Stimulated activated CD8-positive, alpha-beta memory T cell treated with anti-CD3 and anti-CD28 coated beads, Interleukin-15, amount 100 ng/mL, for 1 hour (primary cell): ENCODE data around the gene CTNNA3.

ENCODE experiments used
- DNase-seq: peaks from one replicate; pipeline ENCODE4 v3.0.0-alpha.2; 2020; ENCODE audit warnings: low read depth

CTNNA3 gene

DNA sequence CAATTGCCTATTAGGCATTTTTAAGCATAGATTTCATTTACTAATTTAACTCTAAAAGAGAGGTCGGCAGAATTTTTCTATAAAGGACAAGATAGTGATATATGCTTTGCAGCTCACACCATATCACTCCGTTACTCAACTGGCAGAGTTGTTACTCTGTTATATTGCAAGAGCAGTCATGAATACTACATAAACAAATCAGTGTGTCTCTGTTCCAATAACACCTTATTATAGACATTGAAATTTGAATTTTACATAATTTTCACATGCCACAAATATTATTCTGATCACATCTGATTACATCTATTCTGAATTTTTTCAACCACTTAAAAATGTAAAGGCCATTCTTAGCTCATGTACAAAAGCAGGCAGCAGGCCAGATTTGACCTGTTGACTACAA is 1624.1 kb downstream of the CTNNA3 start:
- no peak for DNase-seq

DNA sequence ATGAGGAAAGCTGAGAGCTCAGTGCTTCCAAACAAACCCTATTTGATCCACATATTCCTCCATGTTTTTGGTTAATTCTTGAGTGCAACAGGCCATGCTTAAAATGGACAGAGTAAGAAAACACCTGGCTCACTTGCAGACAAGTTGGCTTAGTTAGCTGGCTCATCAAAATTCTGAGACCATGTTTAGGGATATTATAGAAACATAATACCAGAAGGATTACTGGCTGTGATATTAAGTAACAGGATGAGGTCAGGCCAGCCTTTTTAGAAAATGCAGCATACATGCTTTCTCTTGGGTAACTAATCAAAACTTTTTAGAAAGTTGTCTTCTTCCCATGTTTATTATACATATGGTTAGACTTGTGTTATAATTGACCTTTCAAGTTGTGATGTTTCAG is 1637.4 kb downstream of the CTNNA3 start:
- DNase-seq, result no peak

DNA sequence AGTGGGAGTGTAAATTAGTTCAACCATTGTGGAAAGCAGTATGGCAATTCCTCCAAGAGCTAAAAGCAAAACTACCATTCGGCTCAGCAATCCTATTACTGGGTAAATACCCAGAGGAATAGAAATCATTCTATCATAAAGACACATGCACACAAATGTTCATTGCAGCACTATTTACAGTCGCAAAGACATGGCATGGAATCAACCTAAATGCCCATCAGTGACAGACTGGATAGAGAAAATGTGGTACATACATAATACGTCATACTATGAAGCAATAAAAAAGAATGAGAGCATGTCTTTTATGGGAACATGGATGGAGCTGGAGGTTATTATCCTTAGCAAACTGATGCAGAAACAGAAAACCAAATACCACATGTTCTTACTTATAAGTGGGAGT is 1646.7 kb downstream of the CTNNA3 start:
- no peak for DNase-seq

DNA sequence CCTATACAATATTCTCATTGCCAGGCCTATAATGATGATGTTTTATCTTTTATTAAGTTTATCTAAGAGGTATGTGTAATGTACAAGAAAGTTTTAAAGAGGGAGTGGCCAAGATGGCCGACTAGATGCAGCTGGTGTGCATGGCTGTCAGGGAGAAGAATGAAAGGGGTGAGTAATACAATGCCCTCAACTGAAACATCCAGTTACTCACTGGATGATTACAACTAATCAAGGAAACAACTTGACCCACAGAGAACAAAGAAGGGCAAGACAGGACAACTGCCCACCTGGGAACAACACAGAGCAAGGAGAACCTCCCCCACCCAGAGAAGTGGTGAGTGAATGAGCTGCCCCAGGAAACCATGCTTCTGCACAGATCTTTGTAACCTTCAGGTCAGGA is 1650.1 kb downstream of the CTNNA3 start:
- DNase-seq, result no peak

DNA sequence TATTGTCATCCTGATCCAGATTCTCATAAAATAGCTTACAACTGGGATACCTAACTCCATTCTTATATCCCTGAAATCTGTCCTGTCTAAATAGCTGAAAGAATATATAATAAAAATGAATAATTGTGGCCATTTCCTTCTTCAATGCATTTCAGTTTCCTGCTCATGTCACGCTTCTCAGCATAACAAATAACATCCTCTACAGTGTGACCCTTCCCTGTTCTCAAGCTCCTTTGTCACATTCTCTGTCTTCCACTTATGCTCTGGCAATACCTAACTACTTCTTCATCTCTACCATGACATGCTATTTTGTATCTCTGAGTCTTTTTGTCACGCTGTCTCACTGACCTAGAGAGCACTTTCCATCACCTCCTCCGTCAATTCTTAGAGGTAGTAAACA is 1654.2 kb downstream of the CTNNA3 start:
- no peak for DNase-seq

DNA sequence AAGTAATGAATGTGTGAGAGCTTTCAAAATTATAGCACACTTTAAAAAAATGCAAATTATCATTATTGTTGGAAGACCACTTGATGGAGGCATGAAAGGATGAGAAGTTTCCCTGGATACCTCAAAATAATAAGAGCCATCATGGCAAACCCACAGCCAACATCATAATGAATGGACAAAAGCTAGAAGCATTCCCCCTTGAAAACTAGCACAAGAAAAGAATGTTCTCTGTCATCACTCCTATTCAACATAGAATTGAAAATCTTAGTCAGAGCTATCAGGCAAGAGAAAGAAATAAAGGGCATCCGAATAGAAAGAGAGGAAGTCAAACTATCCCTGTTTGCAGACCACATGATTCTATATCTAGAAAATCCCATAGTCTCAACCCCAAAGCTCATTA is 1657.4 kb downstream of the CTNNA3 start:
- no peak for DNase-seq

DNA sequence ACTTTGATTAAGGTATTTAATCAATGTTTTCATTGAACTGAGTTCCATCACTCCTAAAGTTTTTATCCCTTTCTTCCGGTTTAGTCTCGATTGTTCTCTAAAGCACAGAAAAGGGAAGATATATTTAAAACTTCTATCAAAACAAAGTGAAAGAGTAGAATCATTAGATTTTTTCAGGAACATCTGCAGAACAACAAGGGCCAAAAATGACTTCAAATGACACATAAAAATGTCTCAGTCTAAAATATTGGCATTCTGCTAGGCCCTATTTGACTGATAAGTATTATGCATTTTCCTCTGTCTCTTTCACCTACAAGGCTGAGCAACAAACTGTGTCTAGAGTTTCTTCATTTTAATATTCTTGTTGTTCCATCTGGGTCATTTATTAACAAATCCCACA is 1669.7 kb downstream of the CTNNA3 start:
- DNase-seq, result no peak

DNA sequence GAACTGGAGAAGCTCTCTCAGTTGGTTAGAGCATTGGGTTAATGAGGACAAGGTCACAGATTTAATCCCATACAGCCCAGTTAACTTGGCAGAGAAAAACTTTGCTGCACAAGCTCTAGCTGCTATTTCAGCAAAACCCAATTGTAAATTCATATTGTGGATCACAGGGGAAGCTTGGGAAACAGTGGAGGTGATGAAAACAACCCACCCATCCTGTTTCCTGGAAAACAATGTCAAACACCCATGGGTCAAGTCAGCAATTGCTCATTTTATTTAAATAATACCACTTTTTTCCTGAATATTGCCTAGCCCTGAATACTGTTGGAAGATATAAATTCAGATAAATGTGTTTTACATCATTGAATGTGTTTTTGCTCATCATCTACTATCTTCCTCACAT is 1670.8 kb downstream of the CTNNA3 start:
- DNase-seq, result no peak

DNA sequence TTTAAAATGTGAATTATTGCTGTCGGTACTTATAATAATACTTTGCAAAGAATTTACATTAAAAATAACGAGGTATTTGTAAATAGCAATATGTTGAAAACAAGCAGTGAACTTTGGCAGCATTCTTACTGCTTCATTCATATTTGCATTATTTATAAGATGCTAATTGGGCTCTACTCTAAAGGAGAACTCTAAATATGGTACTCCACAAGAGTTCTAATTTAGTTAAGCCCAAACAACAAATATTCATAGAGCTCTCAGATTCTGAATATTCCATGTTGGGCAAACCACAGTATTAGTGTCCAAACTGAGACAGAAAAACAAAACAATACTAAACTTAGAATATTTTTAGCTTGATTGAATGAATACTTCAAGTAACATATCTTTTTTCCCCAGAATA is 1674.6 kb downstream of the CTNNA3 start:
- DNase-seq, result no peak

DNA sequence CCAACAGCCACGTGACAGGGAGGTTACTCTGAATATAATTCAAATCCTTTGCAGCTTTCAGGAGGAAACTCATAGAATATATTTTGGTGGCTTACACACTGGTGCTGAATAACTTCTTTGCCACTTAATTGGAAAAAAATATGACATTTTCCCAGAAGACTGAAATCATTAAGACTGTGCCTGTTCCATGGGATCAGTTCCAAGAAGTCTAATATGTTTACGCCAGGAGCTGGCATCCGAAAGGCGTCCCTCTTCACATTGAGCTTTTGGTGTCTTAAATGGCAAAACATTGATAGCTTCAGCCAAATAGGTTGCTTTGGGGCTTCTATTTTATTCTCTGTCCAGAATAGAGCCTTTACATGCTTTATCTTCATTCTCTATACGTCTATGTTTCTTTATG is 1687.8 kb downstream of the CTNNA3 start:
- no peak for DNase-seq

DNA sequence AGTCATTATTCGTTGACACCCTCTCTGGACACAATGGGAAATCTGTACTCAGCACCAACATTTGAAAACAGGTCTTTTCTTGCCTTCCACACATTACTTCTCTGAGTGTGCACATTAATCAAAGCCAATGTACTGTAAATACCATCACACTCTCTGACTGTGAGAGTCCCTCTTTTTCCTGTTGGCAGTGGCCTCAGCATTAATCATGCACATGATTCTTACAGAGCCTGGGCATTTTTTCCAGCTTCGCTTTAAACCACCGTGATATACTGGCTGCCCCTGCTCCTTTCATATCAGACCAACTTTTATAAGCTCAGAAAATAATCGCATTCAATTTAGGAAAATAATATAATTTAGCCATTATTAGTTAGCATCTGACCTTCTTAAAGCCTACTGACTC is 1689.6 kb downstream of the CTNNA3 start:
- DNase-seq, result no peak

DNA sequence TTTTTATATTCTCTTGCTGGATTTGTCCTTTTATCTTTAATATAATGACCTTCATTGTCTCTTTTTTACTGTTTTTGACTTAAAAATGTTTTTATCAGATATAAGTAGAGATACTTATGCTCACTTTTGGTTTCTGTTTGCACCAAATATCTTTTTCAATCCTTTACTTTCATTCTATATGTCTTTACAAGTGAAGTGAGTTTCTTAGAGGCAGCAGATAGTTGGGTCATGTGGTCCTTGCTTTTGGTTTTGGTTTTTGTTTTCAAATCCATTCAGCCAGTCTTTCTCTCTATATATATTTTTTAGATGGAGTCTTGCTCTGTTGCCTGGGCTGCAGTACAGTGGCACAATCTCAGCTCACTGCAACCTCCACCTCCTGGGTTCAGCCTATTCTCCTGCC is 1702.5 kb downstream of the CTNNA3 start:
- DNase-seq, result no peak

DNA sequence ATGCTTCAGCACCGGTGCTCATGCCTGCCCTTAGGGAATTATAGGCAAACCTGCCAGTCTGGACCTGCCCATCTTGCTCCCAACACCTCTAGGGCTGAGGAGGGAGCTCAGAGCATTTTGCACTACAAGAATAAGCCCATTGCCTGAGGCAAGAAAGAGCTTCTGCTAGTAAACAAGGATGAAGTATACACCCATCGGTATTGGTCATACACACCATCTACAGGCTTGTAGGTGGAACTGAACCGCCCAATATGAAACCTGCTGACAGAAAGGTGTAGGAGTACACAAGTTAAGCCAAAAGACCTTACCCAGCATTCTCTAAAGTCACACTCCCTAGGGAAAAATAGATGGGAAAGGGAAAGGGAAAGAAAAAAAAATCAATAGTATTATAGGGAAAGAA is 1727.1 kb downstream of the CTNNA3 start:
- DNase-seq, result no peak

DNA sequence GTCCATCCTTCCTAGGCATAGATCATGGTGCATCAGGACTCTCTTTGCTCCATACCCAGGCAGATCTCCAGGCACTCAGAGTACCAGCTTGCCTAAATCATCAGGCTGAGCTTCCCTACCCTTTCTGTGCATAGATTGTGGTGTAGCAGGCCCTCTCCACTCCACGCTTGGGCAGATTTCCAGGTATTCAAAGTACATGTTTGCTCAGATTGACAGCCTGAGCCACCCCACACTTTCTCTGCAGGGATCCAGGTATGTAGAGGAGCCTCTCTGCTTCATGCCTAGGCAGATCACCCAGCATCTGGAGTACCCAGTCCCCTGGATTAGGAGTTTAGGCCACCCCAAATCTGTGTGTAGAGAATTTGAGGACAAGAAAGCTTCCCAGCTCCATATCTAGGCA is 1727.6 kb downstream of the CTNNA3 start:
- DNase-seq, result no peak

DNA sequence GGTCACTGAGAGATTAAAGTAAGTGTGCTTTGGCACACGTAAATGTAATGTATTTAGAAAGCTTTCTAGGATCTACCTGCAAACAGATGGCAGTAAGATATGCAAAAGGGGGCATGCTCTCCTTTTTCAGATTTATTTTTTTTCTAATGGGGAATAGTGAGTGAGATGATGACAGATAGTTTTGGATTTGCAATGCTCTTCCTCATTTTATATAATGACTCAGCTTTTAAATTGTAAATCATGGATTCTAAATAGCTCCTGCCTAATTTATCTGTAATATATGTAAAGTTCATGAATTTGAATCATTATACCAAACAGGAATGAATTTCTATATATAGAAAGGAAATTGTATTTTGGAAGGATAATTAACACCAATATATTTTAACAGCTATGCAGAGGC is 1731.8 kb downstream of the CTNNA3 start:
- no peak for DNase-seq

DNA sequence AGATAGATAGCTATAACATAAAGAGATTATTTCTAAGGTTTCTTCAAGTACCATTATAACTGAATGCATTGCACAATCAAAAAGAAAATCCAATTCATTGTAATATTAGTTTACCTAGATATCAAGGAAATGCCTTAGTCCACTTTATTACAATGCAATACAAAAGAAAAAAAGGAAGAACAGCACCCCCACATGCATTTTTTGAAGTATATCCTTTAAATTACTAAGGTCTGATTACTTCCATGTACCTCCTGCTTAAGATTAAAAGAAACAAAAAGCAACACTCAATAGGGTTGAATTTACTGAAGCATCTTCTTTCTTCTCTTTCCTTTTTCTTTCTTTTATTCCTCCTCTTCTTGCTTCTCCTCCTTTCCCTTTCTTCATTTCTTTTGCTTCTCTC is 1743.9 kb downstream of the CTNNA3 start:
- DNase-seq, result no peak

DNA sequence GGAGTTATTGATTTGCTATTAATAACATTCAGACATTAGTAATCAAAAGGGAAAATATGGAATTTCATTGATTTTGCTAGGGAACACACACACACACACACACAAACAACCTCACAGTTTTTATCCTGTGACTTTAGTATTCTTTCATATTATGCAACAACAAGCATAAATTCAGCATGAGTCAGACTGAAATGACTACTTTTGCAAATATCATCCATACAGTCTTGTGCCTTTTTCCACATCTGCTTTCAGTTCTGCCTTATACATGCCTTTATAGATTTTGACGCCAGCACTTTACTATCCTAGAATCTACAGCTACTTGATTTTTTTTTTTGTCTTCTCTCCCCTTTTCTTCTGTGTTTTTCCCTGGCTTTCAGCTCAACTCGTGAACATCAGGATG is 1745.9 kb downstream of the CTNNA3 start:
- no peak for DNase-seq

DNA sequence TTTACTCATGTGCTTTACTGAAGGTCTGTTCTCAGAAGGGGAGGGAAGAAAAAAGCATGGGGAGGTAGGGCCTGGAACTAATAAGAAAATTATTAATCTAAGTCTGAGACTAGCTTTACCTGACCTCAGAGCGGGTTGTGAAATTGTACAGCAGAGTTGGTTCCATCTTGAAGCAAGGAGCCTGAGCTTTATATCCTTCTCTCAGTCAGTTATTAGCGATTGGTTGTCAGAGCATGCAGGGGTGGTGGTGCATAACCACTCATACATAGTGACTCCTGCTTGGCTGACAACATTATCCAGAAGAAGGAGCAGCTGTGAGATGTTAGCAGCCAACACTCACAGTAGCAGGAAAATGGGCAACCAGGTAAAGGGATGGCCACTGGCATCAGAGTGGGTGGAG is 1746.5 kb downstream of the CTNNA3 start:
- DNase-seq, result no peak

DNA sequence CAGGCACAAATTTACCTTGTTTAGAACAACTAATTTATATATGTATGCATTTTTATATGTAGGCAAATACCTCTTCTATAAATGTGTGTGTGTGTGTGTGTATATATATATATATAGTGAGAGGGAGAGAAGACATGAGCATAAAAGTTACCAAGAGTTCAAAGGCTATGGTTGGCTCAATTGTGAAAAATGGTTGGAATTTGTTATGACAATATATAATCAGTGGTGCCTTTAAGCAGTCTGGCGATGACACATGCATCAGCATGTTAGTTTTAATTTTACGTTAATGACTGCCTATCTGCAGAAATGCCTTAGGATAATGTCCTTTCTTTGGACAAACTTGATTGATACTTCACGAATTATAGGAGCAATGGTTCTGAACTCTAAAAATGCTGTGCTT is 1750.9 kb downstream of the CTNNA3 start:
- no peak for DNase-seq

DNA sequence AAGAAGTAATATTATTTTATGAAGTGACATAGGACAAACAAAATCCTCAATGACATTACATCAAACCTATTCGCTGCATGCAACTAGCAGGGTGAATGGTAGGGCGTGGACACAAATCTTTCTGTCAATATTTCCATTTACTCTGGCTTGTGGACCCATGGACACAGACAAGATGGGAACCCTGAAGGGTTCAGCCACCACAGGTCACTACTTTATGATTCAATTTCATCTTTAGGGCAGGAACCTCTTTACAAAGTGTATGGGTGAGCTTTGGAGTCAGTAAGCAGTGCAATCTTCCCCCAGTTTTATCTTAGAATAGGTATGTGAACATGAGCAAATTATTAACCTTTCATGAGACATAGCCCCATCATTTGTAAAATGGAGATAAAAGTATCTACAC is 1752.5 kb downstream of the CTNNA3 start:
- DNase-seq, result no peak

DNA sequence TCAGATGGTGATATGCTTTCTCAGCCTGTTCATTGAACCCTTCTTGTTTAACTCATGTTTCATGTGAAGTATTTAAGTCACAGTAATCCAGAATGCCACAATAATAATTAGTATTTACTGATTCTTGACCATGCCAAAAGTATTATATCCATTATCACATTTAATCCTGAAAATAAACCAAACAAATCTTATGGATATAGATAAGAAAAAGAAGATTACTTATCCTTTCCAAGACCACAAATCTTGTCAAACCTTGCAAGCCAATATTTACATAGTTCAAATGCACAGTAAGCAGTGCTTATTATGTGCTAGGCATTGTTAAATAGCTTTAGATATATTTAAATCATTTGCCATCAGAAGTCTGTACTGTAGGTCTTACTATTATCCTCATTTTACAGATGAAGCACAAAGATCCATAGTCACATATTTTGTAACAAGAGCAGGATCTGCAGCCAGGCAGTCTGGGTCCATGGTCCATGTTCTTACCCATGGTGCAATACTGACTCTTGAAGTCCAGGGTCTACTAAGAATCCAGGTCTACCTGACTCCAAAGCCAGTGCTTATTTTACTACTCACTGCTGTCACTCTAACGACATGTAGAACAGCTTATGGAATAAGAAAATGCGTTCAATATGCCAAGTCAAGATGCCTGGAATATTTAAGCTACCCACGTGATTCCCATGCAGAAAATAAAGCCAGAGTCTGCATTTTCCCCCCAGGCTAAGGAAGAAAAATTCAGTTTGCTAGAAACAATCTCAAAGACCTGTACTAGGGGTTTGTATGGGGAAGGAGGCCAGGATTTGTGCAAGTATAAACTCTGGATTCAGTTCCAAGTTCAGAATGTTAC is 1755.0 kb downstream of the CTNNA3 start:
- DNase-seq, result no peak

DNA sequence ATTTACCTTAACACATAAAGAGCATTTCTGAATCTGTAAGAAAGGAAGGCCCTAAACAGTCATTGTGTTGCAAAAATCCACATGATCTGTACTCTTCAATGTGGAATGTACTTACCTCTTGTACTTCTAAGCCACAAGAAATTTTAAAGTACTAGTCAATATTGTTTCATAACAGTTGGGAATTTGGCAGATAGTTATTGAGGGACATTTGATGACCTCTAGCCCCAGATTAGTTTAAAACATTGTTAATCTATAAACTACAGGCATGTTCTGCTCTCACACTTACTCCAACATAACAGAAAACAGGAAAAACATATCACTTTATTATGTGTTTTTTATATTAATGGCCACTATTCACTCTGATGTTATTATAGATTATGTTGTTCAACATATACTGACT is 1755.9 kb downstream of the CTNNA3 start:
- no peak for DNase-seq

DNA sequence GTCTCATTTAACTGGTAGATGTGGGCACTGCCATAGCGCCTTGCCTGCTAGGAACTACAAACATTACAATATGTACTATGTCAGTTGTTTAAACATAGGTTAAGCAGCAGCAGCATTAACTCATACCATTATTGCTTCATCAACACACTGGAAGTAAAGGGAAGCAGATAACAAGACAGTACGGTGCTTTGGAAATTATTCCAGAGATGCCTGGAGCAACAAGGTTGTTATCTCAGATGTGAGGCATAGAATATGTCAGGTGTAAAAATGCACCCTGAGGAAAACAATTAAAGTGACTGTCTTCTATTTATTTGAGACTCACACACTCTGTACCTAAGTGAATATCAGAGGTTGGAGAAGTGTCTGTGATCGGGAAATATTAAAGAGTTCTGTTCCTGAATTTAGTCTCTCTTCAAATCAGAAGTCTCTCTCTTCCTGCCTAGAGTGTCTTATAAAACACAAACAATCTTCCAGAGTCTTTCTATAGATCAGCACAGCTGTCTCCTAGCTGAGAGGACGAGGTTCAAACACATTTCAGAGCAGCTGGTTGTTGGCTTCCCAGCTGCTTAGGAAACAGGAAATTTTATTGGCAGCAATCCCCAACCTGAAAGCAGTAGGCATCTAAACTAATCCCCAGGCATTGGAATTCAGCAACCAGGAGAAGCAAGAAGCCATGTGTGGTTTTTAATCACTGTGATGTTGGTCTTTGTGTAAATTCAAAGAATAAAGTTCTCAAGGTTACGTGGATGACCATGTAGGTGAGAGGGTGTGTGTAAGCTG is 1764.5 kb downstream of the CTNNA3 start:
- DNase-seq, result no peak
